ENCODE results near the gene SUMF1. TPM values are rescaled to one million over a fixed set of nuclear protein-coding genes. Genes with fewer than 3 reads are reported as not detected.

The SUMF1 gene
- total RNA-seq, 1 donor from 2014 or later: 28.2 TPM

DNA sequence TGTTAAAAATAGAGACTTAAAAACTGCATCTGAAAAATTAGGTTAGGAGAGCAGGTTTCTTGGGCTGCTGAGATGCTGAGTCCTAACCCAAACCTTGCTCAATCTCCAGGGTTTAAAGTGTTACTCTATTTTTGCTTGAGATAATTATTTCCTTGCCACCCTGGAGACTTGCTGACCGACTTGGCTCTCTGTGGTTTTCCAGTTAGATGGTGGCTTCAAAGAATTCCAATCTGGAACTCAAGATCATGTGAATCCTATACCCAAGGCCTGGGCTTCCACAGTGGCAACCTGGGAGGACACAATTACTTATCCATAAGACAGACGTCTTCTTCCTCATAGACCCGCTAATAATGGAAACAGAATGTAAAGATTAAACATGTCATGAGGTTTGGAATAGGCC lies 47.7 kb downstream of the SUMF1 start:
- Histone ChIP-seq H3K27ac (ENCODE audit: low read depth, low read length) (no peak overlapping the region), H3K9ac (ENCODE audit: low read depth in 1 of 3, low read length in 3 of 3) (no peak overlapping the region), H3K27me3 (ENCODE audit: control insufficient read depth in 3 of 3, insufficient read depth in 3 of 3, low read length in 3 of 3) (no peaks in the 10 kb centered on the region), H3K9me3 (ENCODE audit: control insufficient read depth in 3 of 3, low read length in 3 of 3) (no peaks in the 10 kb centered on the region), H3K36me3 (ENCODE audit: control insufficient read depth in 3 of 3, insufficient read depth in 3 of 3, low read length in 3 of 3) (peaks cover 0 to 10% (median 8%) of the 10 kb centered on the region in 3 donors), H3K4me1 (ENCODE audit: control insufficient read depth in 3 of 3, insufficient read depth in 3 of 3, low read length in 3 of 3) (peaks cover 0 to 15% (median 8%) of the 10 kb centered on the region in 3 donors), H3K4me3 (ENCODE audit: low read length in 3 of 3) (no peak overlapping the region)

DNA sequence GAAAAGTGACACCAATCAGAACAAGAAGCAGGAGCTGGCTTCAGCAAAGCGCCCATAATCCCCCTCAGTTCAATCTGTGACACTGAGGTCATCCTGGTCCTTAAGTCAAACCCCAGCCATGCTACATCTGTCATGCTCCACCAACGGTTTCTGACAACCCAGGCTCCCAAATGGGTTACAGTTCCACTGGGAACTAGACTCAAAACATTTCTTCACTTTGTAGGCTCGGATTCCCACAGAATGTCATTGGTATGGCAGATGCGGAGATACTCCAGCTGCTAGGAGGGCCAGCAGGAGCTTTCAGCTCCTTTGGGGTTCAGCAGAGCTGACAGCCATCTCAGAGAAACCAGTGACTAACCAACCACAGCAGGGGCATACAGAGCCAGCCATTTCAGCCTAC lies 48.9 kb downstream of the SUMF1 start:
- Histone ChIP-seq H3K4me1 (ENCODE audit: control insufficient read depth in 3 of 3, insufficient read depth in 3 of 3, low read length in 3 of 3) (peaks cover 0 to 15% (median 8%) of the 10 kb centered on the region in 3 donors), H3K4me3 (ENCODE audit: low read length in 3 of 3) (no peak overlapping the region), H3K9me3 (ENCODE audit: control insufficient read depth in 3 of 3, low read length in 3 of 3) (no peaks in the 10 kb centered on the region), H3K36me3 (ENCODE audit: control insufficient read depth in 3 of 3, insufficient read depth in 3 of 3, low read length in 3 of 3) (peaks cover 0 to 10% (median 8%) of the 10 kb centered on the region in 3 donors), H3K27me3 (ENCODE audit: control insufficient read depth in 3 of 3, insufficient read depth in 3 of 3, low read length in 3 of 3) (no peaks in the 10 kb centered on the region), H3K9ac (ENCODE audit: low read depth in 1 of 3, low read length in 3 of 3) (no peak overlapping the region), H3K27ac (ENCODE audit: low read depth, low read length) (peak overlapping the region; percentile 25)

DNA sequence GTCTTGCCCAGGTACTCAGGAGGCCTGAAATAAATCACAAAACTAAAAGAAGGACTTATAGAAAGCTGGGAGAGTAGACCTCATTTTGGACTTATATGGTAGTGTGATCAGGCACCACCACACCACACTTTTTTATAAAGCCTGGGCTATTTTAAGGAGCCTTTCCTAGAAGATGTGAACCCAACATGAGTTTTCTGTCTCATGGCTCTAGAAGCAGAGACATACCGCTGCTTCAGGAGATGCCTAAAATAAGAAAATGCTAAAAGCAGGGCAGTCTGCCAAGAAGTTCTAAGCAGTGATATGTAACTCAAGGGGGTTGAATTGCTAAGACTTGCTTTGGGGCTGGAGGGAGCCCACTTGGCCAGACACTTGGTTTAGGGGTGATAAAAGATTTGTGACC lies 49.6 kb downstream of the SUMF1 start:
- H3K4me3 ChIP-seq (ENCODE audit: low read length in 3 of 3): no peak overlapping the region
- H3K9me3 ChIP-seq (ENCODE audit: control insufficient read depth in 3 of 3, low read length in 3 of 3): no peaks in the 10 kb centered on the region
- H3K9ac ChIP-seq (ENCODE audit: low read depth in 1 of 3, low read length in 3 of 3): no peak overlapping the region
- H3K27ac ChIP-seq (ENCODE audit: low read depth, low read length): peak overlapping the region; percentile 25
- peaks cover 0 to 15% (median 8%) of the 10 kb centered on the region in 3 donors for H3K4me1 ChIP-seq (ENCODE audit: control insufficient read depth in 3 of 3, insufficient read depth in 3 of 3, low read length in 3 of 3)
- peaks cover 0 to 16% (median 8%) of the 10 kb centered on the region in 3 donors for H3K36me3 ChIP-seq (ENCODE audit: control insufficient read depth in 3 of 3, insufficient read depth in 3 of 3, low read length in 3 of 3)
- no peaks in the 10 kb centered on the region for H3K27me3 ChIP-seq (ENCODE audit: control insufficient read depth in 3 of 3, insufficient read depth in 3 of 3, low read length in 3 of 3)

DNA sequence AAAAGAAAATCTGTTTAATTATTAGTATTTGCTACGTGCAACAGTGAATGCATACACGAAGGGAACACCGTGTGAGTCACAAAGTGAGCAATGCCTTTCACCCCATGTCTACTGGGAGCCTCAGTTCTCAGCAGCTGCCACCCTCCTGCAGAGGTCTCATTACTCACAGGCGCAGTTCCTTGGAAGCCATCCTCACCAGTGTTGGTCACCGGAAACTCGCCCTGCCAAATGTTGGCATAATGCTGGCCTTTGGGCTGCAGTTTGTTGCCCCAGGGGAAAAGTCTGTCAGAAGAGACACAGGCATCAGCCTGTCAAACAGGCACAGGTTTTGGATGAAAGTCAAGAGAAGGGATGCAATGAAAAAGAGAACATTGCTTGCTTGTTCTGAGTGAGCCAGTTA lies 50.1 kb downstream of the SUMF1 start:
- peaks cover 0 to 16% (median 8%) of the 10 kb centered on the region in 3 donors for H3K36me3 ChIP-seq (ENCODE audit: control insufficient read depth in 3 of 3, insufficient read depth in 3 of 3, low read length in 3 of 3)

DNA sequence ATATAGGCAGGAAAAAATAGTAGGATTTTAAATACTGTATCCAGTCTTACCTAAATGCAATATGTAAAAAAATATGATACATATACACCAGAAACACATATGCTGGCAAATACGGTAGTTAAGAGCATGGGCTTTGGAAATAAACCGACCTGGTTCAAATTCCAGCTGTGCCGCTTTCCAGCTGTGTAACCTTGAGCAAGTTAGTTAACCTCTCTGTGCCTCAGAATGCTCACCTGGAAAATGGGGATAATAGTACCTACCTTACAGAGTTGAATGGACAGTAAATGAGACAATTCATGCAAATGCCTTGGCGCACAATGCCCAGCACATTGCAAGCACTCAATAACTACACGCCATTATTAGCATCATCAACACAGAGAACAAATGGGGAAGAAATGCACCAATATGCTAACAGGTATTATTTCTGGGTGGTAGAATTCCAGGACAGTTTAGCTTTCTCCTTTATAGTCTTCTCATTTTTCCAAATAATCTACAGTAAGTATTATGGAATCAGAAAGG lies 50.6 kb downstream of the SUMF1 start:
- Histone ChIP-seq H3K4me1 (ENCODE audit: control insufficient read depth in 3 of 3, insufficient read depth in 3 of 3, low read length in 3 of 3) (peaks cover 0 to 15% (median 8%) of the 10 kb centered on the region in 3 donors), H3K36me3 (ENCODE audit: control insufficient read depth in 3 of 3, insufficient read depth in 3 of 3, low read length in 3 of 3) (peaks cover 0 to 16% (median 8%) of the 10 kb centered on the region in 3 donors), H3K9me3 (ENCODE audit: control insufficient read depth in 3 of 3, low read length in 3 of 3) (no peaks in the 10 kb centered on the region), H3K9ac (ENCODE audit: low read depth in 1 of 3, low read length in 3 of 3) (no peak overlapping the region), H3K27me3 (ENCODE audit: control insufficient read depth in 3 of 3, insufficient read depth in 3 of 3, low read length in 3 of 3) (no peaks in the 10 kb centered on the region), H3K27ac (ENCODE audit: low read depth, low read length) (no peak overlapping the region), H3K4me3 (ENCODE audit: low read length in 3 of 3) (no peak overlapping the region)

More for the DNA sequence above, 50.1 kb downstream of the SUMF1 start:
- peaks cover 0 to 15% (median 8%) of the 10 kb centered on the region in 3 donors for H3K4me1 ChIP-seq (ENCODE audit: control insufficient read depth in 3 of 3, insufficient read depth in 3 of 3, low read length in 3 of 3)
- no peaks in the 10 kb centered on the region for H3K27me3 ChIP-seq (ENCODE audit: control insufficient read depth in 3 of 3, insufficient read depth in 3 of 3, low read length in 3 of 3)
- no peak overlapping the region for H3K9ac ChIP-seq (ENCODE audit: low read depth in 1 of 3, low read length in 3 of 3)
- H3K9me3 ChIP-seq (ENCODE audit: control insufficient read depth in 3 of 3, low read length in 3 of 3): no peaks in the 10 kb centered on the region
- H3K4me3 ChIP-seq (ENCODE audit: low read length in 3 of 3): no peak overlapping the region
- H3K27ac ChIP-seq (ENCODE audit: low read depth, low read length): no peak overlapping the region

DNA sequence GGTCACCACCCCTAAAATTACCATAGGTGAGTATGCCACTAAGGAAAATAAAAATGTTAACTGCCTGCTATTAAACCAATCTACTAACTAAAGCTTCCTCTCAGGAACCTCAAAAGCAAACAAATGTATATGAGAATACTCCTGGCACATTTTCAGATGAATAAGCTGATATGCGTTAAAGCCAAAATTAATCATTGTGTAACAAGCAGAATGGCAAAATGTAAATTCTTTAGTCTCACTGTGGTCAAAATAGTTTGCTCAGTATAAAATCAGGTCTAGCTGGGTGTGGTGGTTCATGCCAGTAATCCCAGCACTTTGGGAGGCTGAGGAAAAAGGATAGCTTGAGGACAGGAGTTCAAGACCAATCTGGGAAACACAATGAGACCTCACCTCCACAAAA lies 53.6 kb downstream of the SUMF1 start:
- Histone ChIP-seq H3K4me1 (ENCODE audit: control insufficient read depth in 3 of 3, insufficient read depth in 3 of 3, low read length in 3 of 3) (peaks cover 0 to 9% (median 8%) of the 10 kb centered on the region in 3 donors), H3K4me3 (ENCODE audit: low read length in 3 of 3) (no peak overlapping the region), H3K9ac (ENCODE audit: low read depth in 1 of 3, low read length in 3 of 3) (no peak overlapping the region), H3K9me3 (ENCODE audit: control insufficient read depth in 3 of 3, low read length in 3 of 3) (no peaks in the 10 kb centered on the region), H3K27ac (ENCODE audit: low read depth, low read length) (no peak overlapping the region), H3K27me3 (ENCODE audit: control insufficient read depth in 3 of 3, insufficient read depth in 3 of 3, low read length in 3 of 3) (no peaks in the 10 kb centered on the region), H3K36me3 (ENCODE audit: control insufficient read depth in 3 of 3, insufficient read depth in 3 of 3, low read length in 3 of 3) (peaks cover 4 to 21% (median 18%) of the 10 kb centered on the region in 3 donors)

DNA sequence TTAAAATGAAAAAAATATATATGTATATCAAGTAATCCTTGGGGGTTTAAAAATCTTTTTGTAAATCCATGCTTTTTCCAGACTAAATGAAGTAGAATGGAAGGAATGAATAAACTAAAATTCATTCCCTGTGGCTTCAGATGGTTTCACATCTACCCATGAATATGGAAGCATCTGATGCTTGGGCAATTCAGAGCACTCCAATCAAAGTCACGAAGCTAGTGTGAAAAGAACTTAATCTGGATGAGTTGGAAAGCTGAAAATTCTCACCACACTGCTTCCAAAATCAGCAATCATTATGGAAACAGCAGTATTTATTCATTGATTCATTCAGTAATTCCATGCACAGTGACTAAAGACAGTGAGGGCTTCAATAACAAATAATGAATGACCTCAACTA lies 55.2 kb downstream of the SUMF1 start:
- H3K36me3 ChIP-seq (ENCODE audit: control insufficient read depth in 3 of 3, insufficient read depth in 3 of 3, low read length in 3 of 3): peaks cover 4 to 19% (median 16%) of the 10 kb centered on the region in 3 donors
- H3K27me3 ChIP-seq (ENCODE audit: control insufficient read depth in 3 of 3, insufficient read depth in 3 of 3, low read length in 3 of 3): no peaks in the 10 kb centered on the region
- no peaks in the 10 kb centered on the region for H3K9me3 ChIP-seq (ENCODE audit: control insufficient read depth in 3 of 3, low read length in 3 of 3)
- no peak overlapping the region for H3K27ac ChIP-seq (ENCODE audit: low read depth, low read length)
- H3K9ac ChIP-seq (ENCODE audit: low read depth in 1 of 3, low read length in 3 of 3): no peak overlapping the region
- H3K4me3 ChIP-seq (ENCODE audit: low read length in 3 of 3): no peak overlapping the region
- peaks cover 0 to 4% (median 3%) of the 10 kb centered on the region in 3 donors for H3K4me1 ChIP-seq (ENCODE audit: control insufficient read depth in 3 of 3, insufficient read depth in 3 of 3, low read length in 3 of 3)

DNA sequence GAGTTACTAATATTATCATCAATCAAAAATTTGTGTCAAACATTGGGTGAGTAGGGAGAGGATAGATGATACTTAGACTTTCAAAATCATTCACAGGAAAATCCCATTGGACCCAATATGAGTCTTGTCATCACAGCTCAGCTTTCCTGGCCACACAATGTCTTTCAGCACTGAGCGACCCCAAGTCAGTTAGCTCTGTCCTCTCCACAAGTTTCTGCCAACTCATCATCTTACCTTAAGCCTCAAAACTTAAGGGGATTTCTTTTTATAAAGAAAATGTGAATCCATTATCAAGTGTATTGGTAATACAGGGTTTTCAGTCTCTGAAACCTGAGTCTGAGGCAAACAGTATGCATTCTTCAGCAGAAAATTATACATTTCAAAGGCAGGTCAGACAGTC lies 55.8 kb downstream of the SUMF1 start:
- Histone ChIP-seq H3K9me3 (ENCODE audit: control insufficient read depth in 3 of 3, low read length in 3 of 3) (no peaks in the 10 kb centered on the region), H3K27ac (ENCODE audit: low read depth, low read length) (no peak overlapping the region), H3K36me3 (ENCODE audit: control insufficient read depth in 3 of 3, insufficient read depth in 3 of 3, low read length in 3 of 3) (peaks cover 4 to 14% (median 14%) of the 10 kb centered on the region in 3 donors), H3K4me1 (ENCODE audit: control insufficient read depth in 3 of 3, insufficient read depth in 3 of 3, low read length in 3 of 3) (no peaks in the 10 kb centered on the region), H3K4me3 (ENCODE audit: low read length in 3 of 3) (no peak overlapping the region), H3K9ac (ENCODE audit: low read depth in 1 of 3, low read length in 3 of 3) (no peak overlapping the region), H3K27me3 (ENCODE audit: control insufficient read depth in 3 of 3, insufficient read depth in 3 of 3, low read length in 3 of 3) (no peaks in the 10 kb centered on the region)

DNA sequence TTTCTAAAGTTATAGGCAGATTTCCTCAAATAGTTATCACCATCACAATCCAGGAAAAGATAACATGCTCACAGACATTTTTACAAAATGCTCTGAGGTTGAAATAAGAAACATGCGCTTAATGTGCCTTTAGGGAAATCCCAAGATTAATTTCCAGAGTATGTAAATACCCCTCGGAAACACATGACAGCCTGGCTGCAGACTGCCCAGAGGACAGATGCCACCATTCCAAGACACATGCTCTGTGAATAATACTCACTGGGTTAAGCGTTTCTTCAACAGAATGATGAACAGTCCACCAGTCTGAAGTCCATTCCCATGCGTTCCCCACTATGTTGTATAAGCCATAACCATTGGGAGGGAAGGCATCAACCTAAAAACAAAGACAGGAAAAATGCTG lies 56.5 kb downstream of the SUMF1 start:
- H3K36me3 ChIP-seq (ENCODE audit: control insufficient read depth in 3 of 3, insufficient read depth in 3 of 3, low read length in 3 of 3): peaks cover 4 to 13% (median 13%) of the 10 kb centered on the region in 3 donors
- no peaks in the 10 kb centered on the region for H3K27me3 ChIP-seq (ENCODE audit: control insufficient read depth in 3 of 3, insufficient read depth in 3 of 3, low read length in 3 of 3)
- H3K27ac ChIP-seq (ENCODE audit: low read depth, low read length): no peak overlapping the region
- H3K4me3 ChIP-seq (ENCODE audit: low read length in 3 of 3): no peak overlapping the region
- no peaks in the 10 kb centered on the region for H3K9me3 ChIP-seq (ENCODE audit: control insufficient read depth in 3 of 3, low read length in 3 of 3)
- H3K4me1 ChIP-seq (ENCODE audit: control insufficient read depth in 3 of 3, insufficient read depth in 3 of 3, low read length in 3 of 3): no peaks in the 10 kb centered on the region
- no peak overlapping the region for H3K9ac ChIP-seq (ENCODE audit: low read depth in 1 of 3, low read length in 3 of 3)

DNA sequence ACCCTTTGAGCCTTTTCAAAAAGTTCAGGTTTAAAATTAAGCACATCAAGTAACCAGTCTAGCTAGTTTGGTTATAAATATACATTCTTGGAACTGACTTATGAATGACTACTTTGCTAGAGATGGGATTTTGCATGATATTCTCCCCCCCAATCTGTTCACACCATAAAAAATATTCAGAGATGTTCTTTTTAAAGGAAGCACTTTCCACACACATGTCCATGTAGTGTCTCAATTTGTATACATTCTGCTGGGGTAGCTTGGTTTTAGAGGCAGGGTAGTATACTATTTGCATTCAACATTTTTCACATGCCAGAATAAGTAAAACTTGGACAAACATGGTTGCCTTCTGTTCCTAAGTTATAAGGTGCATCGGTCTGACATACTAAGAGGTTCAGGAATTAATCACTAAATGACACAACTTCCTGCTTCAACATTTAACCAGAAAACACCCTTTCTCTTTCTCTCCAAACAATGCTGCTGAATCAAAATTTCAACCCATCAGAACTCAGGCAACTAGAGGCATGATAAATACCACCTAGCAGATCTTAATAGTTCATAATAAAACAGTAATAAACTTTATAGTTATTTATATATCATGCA lies 57.0 kb downstream of the SUMF1 start:
- H3K4me1 ChIP-seq (ENCODE audit: control insufficient read depth in 3 of 3, insufficient read depth in 3 of 3, low read length in 3 of 3): no peaks in the 10 kb centered on the region
- no peaks in the 10 kb centered on the region for H3K9me3 ChIP-seq (ENCODE audit: control insufficient read depth in 3 of 3, low read length in 3 of 3)
- peaks cover 4 to 13% (median 13%) of the 10 kb centered on the region in 3 donors for H3K36me3 ChIP-seq (ENCODE audit: control insufficient read depth in 3 of 3, insufficient read depth in 3 of 3, low read length in 3 of 3)
- H3K4me3 ChIP-seq (ENCODE audit: low read length in 3 of 3): no peak overlapping the region
- no peak overlapping the region for H3K27ac ChIP-seq (ENCODE audit: low read depth, low read length)
- H3K27me3 ChIP-seq (ENCODE audit: control insufficient read depth in 3 of 3, insufficient read depth in 3 of 3, low read length in 3 of 3): no peaks in the 10 kb centered on the region
- no peak overlapping the region for H3K9ac ChIP-seq (ENCODE audit: low read depth in 1 of 3, low read length in 3 of 3)
